Tibial nerve (tissue), 4 donors: Measurements from ENCODE around the gene PTPRU. TPM values are rescaled to one million over a fixed set of nuclear protein-coding genes. Genes with fewer than 3 reads are reported as not detected.

Source experiments
- DNase-seq, 2 donors: peaks; one replicate each; pipeline ENCODE4 v3.0.0-alpha.2; 2019; ENCODE audit warnings: low spot score in 2 of 2
- H3K27ac ChIP-seq, 4 donors: fragments of 200-600 bp; sonication (generic) in 3 of 4; one replicate each; pipeline ENCODE4 v1.5.1; 2017 to 2019; ENCODE audit warnings: mild to moderate bottlenecking in 1 of 4
- H3K27me3 ChIP-seq, 2 donors: fragments of 200-600 bp; sonication (generic) in 1 of 2; one replicate each; pipeline versions ENCODE4 v1.5.1 to v1.6.0; 2017 to 2019
- H3K36me3 ChIP-seq, 3 donors: fragments of 200-600 bp; sonication (generic); one replicate each; pipeline ENCODE4 v1.5.1; 2018 to 2019
- H3K4me1 ChIP-seq, 4 donors: fragments of 200-600 bp; sonication (generic) in 3 of 4; one replicate each; pipeline ENCODE4 v1.5.1; 2017 to 2019
- H3K4me3 ChIP-seq, 4 donors: fragments of 200-600 bp; sonication (generic) in 3 of 4; one replicate each; pipeline ENCODE4 v1.5.1; 2017 to 2019; ENCODE audit warnings: mild to moderate bottlenecking in 1 of 4, moderate library complexity in 1 of 4
- H3K9me3 ChIP-seq, 4 donors: fragments of 200-600 bp; sonication (generic) in 3 of 4; one replicate each; pipeline ENCODE4 v1.5.1; 2017 to 2019
- CTCF ChIP-seq, 5 experiments: fragments of 200-600 bp in 3 of 5; fragments of 450-650 bp in 2 of 5; sonication (generic) in 3 of 5; IDR thresholded peaks; one replicate each; pipeline ENCODE4 v1.5.1; 2016 to 2019; ENCODE audit warnings: antibody characterized with exemption in 5 of 5, mild to moderate bottlenecking in 3 of 5, moderate library complexity in 2 of 5
- EP300 ChIP-seq, 2 donors: sonication (generic); formaldehyde crosslinking; IDR thresholded peaks; one replicate each; pipeline ENCODE4 v1.6.1; 2017; ENCODE audit warnings: antibody characterized with exemption in 2 of 2, mild to moderate bottlenecking in 1 of 2
- POLR2A ChIP-seq, 2 donors: fragments of 450-650 bp; IDR thresholded peaks; one replicate each; pipeline ENCODE4 v1.6.1; 2017; ENCODE audit warnings: antibody characterized with exemption in 2 of 2, mild to moderate bottlenecking in 2 of 2, moderate library complexity in 2 of 2
- WGBS, 2 donors: methylation state at CpG; one replicate each; pipeline ENCODE4 v1.1.5; 2018; 5-methylcytosine and 5-hydroxymethylcytosine counted together
- total RNA-seq, 4 donors: library from RNA; depleted of rRNA; stranded (reverse); fragments of >200 nt; gene quantifications; one replicate each; pipeline ENCODE4 v1.1.0, GENCODE V29; 2016

PTPRU gene
- total RNA-seq, 4 donors from 2014 or later: 52.1 to 75.6 (median 63.7) TPM

GRCh38 chr1:29196863-29197589 lies 39.3 kb upstream of the PTPRU start:
- no peak overlapping the region for H3K4me3 ChIP-seq
- H3K27ac ChIP-seq: no peak overlapping the region
- 76 to 77% methylated on average over 7 of the region's 7 CpGs for WGBS, 2 donors
- H3K36me3 ChIP-seq: peaks cover 0 to 96% (median 4%) of the 10 kb centered on the region in 3 donors
- TF ChIP-seq CTCF (IDR thresholded peaks at IDR 0.05) (no peak), EP300 (IDR thresholded peaks at IDR 0.05) (no peak), POLR2A (IDR thresholded peaks at IDR 0.05) (no peak)
- no peak for DNase-seq
- H3K27me3 ChIP-seq: no peaks in the 10 kb centered on the region
- H3K4me1 ChIP-seq: peaks cover 0 to 2% (median under 1%) of the 10 kb centered on the region in 4 donors
- H3K9me3 ChIP-seq: no peaks in the 10 kb centered on the region

- peaks cover 0 to 92% (median 4%) of the 10 kb centered on the region in 3 donors for H3K36me3 ChIP-seq
- H3K4me1 ChIP-seq: peaks cover 0 to 7% (median 6%) of the 10 kb centered on the region in 4 donors
- no peak for TF ChIP-seq POLR2A (IDR thresholded peaks at IDR 0.05)
- peak in 1 of 5 experiments; percentile 30 for TF ChIP-seq CTCF (IDR thresholded peaks at IDR 0.05)
- no peak overlapping the region for H3K27ac ChIP-seq
- no peaks in the 10 kb centered on the region for H3K9me3 ChIP-seq
- 96% methylated on average over 2 of the region's 2 CpGs for WGBS, 2 donors
- no peaks in the 10 kb centered on the region for H3K27me3 ChIP-seq
- no peak for DNase-seq
- no peak overlapping the region for H3K4me3 ChIP-seq
Measured at GRCh38 chr1:29197590-29197924, 38.8 kb upstream of the PTPRU start.

GRCh38 chr1:29197993-29198392 lies 38.3 kb upstream of the PTPRU start:
- H3K4me3 ChIP-seq: no peak overlapping the region
- no peak for DNase-seq
- H3K9me3 ChIP-seq: no peaks in the 10 kb centered on the region
- WGBS, 2 donors: 89 to 94% methylated on average over 11 to 12 of the region's 12 CpGs
- no peak overlapping the region for H3K27ac ChIP-seq
- no peaks in the 10 kb centered on the region for H3K27me3 ChIP-seq
- TF ChIP-seq POLR2A (IDR thresholded peaks at IDR 0.05): no peak
- TF ChIP-seq EP300 (IDR thresholded peaks at IDR 0.05): no peak
- no peak for TF ChIP-seq CTCF (IDR thresholded peaks at IDR 0.05)
- peaks cover 0 to 87% (median 4%) of the 10 kb centered on the region in 3 donors for H3K36me3 ChIP-seq
- H3K4me1 ChIP-seq: peaks cover 0 to 8% (median 8%) of the 10 kb centered on the region in 4 donors

GRCh38 chr1:29200906-29201594 lies 35.3 kb upstream of the PTPRU start:
- H3K27me3 ChIP-seq: no peaks in the 10 kb centered on the region
- H3K4me3 ChIP-seq: no peak overlapping the region
- TF ChIP-seq EP300 (IDR thresholded peaks at IDR 0.05) (no peak), CTCF (IDR thresholded peaks at IDR 0.05) (no peak), POLR2A (IDR thresholded peaks at IDR 0.05) (no peak)
- peaks cover 0 to 8% (median 8%) of the 10 kb centered on the region in 4 donors for H3K4me1 ChIP-seq
- H3K36me3 ChIP-seq: peaks cover 0 to 82% (median 4%) of the 10 kb centered on the region in 3 donors
- no peak for DNase-seq
- H3K9me3 ChIP-seq: no peaks in the 10 kb centered on the region
- WGBS, 2 donors: 97 to 98% methylated on average over 5 of the region's 5 CpGs
- H3K27ac ChIP-seq: peak overlapping the region in 1 of 4 donors; percentile 81

GRCh38 chr1:29201595-29202051 lies 34.7 kb upstream of the PTPRU start:
- peak overlapping the region in 3 of 4 donors; percentile 7 to 81 (median 81) for H3K27ac ChIP-seq
- no peaks in the 10 kb centered on the region for H3K27me3 ChIP-seq
- H3K4me3 ChIP-seq: no peak overlapping the region
- DNase-seq: no peak
- no peak for TF ChIP-seq EP300 (IDR thresholded peaks at IDR 0.05)
- no peak for TF ChIP-seq CTCF (IDR thresholded peaks at IDR 0.05)
- TF ChIP-seq POLR2A (IDR thresholded peaks at IDR 0.05): no peak
- WGBS, 2 donors: 85 to 89% methylated on average over 6 of the region's 6 CpGs
- peaks cover 0 to 8% (median 8%) of the 10 kb centered on the region in 4 donors for H3K4me1 ChIP-seq
- no peaks in the 10 kb centered on the region for H3K9me3 ChIP-seq
- H3K36me3 ChIP-seq: peaks cover 0 to 82% (median 4%) of the 10 kb centered on the region in 3 donors
